Neural progenitor cell (in vitro differentiated cells): ENCODE results near the gene CD300LG. TPM values are rescaled to one million over a fixed set of nuclear protein-coding genes. Genes with fewer than 3 reads are reported as not detected.

Source experiments
- DNase-seq: peaks from one replicate; pipeline ENCODE4 v3.0.0-alpha.2; 2016; ENCODE audit warnings: low spot score
- H2AFZ ChIP-seq: fragments of 200-600 bp; sonication (generic); replicated peaks from 2 replicates; pipeline ENCODE4 v1.6.1; 2016; ENCODE audit warnings: antibody characterized with exemption
- H3F3A ChIP-seq: fragments of 200-600 bp; sonication (generic); 2 replicates; pipeline ENCODE4 v1.6.1; 2016; ENCODE audit warnings: antibody characterized with exemption, low read depth
- H3K27ac ChIP-seq: fragments of 200-600 bp; sonication (generic); 2 replicates; pipeline ENCODE4 v1.5.1; 2016; ENCODE audit warnings: mild to moderate bottlenecking
- H3K27me3 ChIP-seq: fragments of 200-600 bp; sonication (generic); 2 replicates; pipeline ENCODE4 v1.6.1; 2016; ENCODE audit warnings: mild to moderate bottlenecking, moderate library complexity
- H3K36me3 ChIP-seq: fragments of 200-600 bp; sonication (generic); 2 replicates; pipeline ENCODE4 v1.5.1; 2016
- H3K4me1 ChIP-seq: fragments of 200-600 bp; sonication (generic); 2 replicates; pipeline ENCODE4 v1.6.1; 2016; ENCODE audit warnings: mixed run types
- H3K4me2 ChIP-seq: fragments of 200-600 bp; sonication (generic); 2 replicates; pipeline ENCODE4 v1.6.1; 2016
- H3K4me3 ChIP-seq: fragments of 200-600 bp; sonication (generic); 2 replicates; pipeline ENCODE4 v1.5.1; 2016
- H3K79me2 ChIP-seq: fragments of 200-600 bp; sonication (generic); 2 replicates; pipeline ENCODE4 v1.6.1; 2016; ENCODE audit warnings: low read depth
- H3K9ac ChIP-seq: fragments of 200-600 bp; sonication (generic); 2 replicates; pipeline ENCODE4 v1.6.1; 2016
- H3K9me3 ChIP-seq: fragments of 200-600 bp; sonication (generic); 2 replicates; pipeline ENCODE4 v1.5.1; 2016; ENCODE audit warnings: low read depth
- H4K20me1 ChIP-seq: fragments of 200-600 bp; sonication (generic); 2 replicates; pipeline ENCODE4 v1.6.1; 2016; ENCODE audit warnings: low read depth
- H3K27ac Mint-ChIP-seq: 3 replicates; pipeline ENCODE4 v1.8.0; 2021; ENCODE audit warnings: mixed read lengths
- H3K27me3 Mint-ChIP-seq: 2 replicates; pipeline ENCODE4 v1.8.0; 2022; ENCODE audit warnings: low read depth, mild to moderate bottlenecking, inconsistent platforms, moderate library complexity, mixed read lengths; ENCODE audit not compliant: insufficient read depth
- H3K36me3 Mint-ChIP-seq: 3 replicates; pipeline ENCODE4 v1.8.0; 2021; ENCODE audit warnings: mixed read lengths
- H3K4me1 Mint-ChIP-seq: 3 replicates; pipeline ENCODE4 v1.8.0; 2021; ENCODE audit warnings: mixed read lengths
- H3K4me3 Mint-ChIP-seq: 3 replicates; pipeline ENCODE4 v1.8.0; 2021; ENCODE audit warnings: mild to moderate bottlenecking, moderate library complexity, mixed read lengths
- H3K9me3 Mint-ChIP-seq: 3 replicates; pipeline ENCODE4 v1.8.0; 2020; ENCODE audit warnings: mixed read lengths
- CTCF ChIP-seq: fragments of 200-600 bp; sonication (generic); IDR thresholded peaks from 2 replicates; pipeline ENCODE4 v1.5.1; 2017; ENCODE audit warnings: antibody characterized with exemption, mild to moderate bottlenecking
- EZH2 ChIP-seq: fragments of 200-600 bp; sonication (generic); IDR thresholded peaks from 2 replicates; pipeline ENCODE4 v1.6.1; 2017; ENCODE audit warnings: antibody characterized with exemption, mild to moderate bottlenecking, moderate library complexity
- EZH2phosphoT487 ChIP-seq: fragments of 200-600 bp; sonication (generic); IDR thresholded peaks from 2 replicates; pipeline ENCODE4 v1.6.1; 2017; ENCODE audit warnings: antibody characterized with exemption
- total RNA-seq: library from RNA; depleted of rRNA; stranded (reverse); fragments of >200 nt; gene quantifications from 2 replicates; pipeline ENCODE4 v1.2.3, GENCODE V29; 2015; ENCODE audit warnings: low replicate concordance

CD300LG gene
- total RNA-seq, 1 donor from 2014 or later, result not detected

GRCh38 chr17:43898446-43898845 is 51.5 kb downstream of the CD300LG start:
- H3K4me2 ChIP-seq, result no peak overlapping the region
- peaks cover 4% of the 10 kb centered on the region for H3K27me3 Mint-ChIP-seq
- peaks cover 8% of the 10 kb centered on the region for H4K20me1 ChIP-seq
- H3K27ac Mint-ChIP-seq, result no peak overlapping the region
- no peaks in the 10 kb centered on the region for H3K36me3 ChIP-seq
- peaks cover 5% of the 10 kb centered on the region for H3K36me3 Mint-ChIP-seq
- no peaks in the 10 kb centered on the region for H3K9me3 Mint-ChIP-seq
- H3K4me1 ChIP-seq, result peaks cover 31% of the 10 kb centered on the region
- TF ChIP-seq EZH2, result no peak
- no peak for TF ChIP-seq CTCF
- no peak for TF ChIP-seq EZH2phosphoT487
- H3K4me1 Mint-ChIP-seq, result peaks cover 32% of the 10 kb centered on the region
- H3K79me2 ChIP-seq, result peaks cover 10% of the 10 kb centered on the region
- H3K27me3 ChIP-seq, result no peaks in the 10 kb centered on the region
- H3K4me3 ChIP-seq, result no peak overlapping the region
- H3K9ac ChIP-seq, result no peak overlapping the region
- no peak overlapping the region for H3K27ac ChIP-seq
- H3K4me3 Mint-ChIP-seq, result no peak overlapping the region
- no peaks in the 10 kb centered on the region for H3K9me3 ChIP-seq
- peaks cover 20% of the 10 kb centered on the region for H3F3A ChIP-seq
- H2AFZ ChIP-seq, result no peak overlapping the region
- DNase-seq, result no peak

GRCh38 chr17:43900183-43900857 is 53.3 kb downstream of the CD300LG start:
- H3K4me1 Mint-ChIP-seq, result peaks cover 40% of the 10 kb centered on the region

GRCh38 chr17:43900858-43901754 is 54.1 kb downstream of the CD300LG start:
- Histone ChIP-seq H3F3A (peaks cover 31% of the 10 kb centered on the region), H3K4me3 (peak overlapping the region; percentile 58), H3K4me1 (peaks cover 47% of the 10 kb centered on the region), H4K20me1 (peaks cover 3% of the 10 kb centered on the region), H3K27me3 (no peaks in the 10 kb centered on the region), H3K9ac (no peak overlapping the region), H3K79me2 (peaks cover 10% of the 10 kb centered on the region), H3K9me3 (no peaks in the 10 kb centered on the region), H2AFZ (peak overlapping the region; percentile 34), H3K36me3 (no peaks in the 10 kb centered on the region), H3K4me2 (peak overlapping the region; percentile 84), H3K27ac (no peak overlapping the region)
- Mint-ChIP-seq H3K4me3 (peak overlapping the region; percentile 86), H3K9me3 (no peaks in the 10 kb centered on the region), H3K36me3 (peaks cover 5% of the 10 kb centered on the region), H3K27me3 (peaks cover 4% of the 10 kb centered on the region), H3K27ac (no peak overlapping the region), H3K4me1 (peaks cover 48% of the 10 kb centered on the region)
- TF ChIP-seq EZH2phosphoT487 (no peak), EZH2 (no peak), CTCF (no peak)
- peak; percentile 18 for DNase-seq

More at GRCh38 chr17:43900183-43900857, 53.3 kb downstream of the CD300LG start:
- H3K4me3 Mint-ChIP-seq, result peak overlapping the region; percentile 86
- Histone ChIP-seq H3K4me2 (peak overlapping the region; percentile 84), H3K79me2 (peaks cover 10% of the 10 kb centered on the region), H3K36me3 (no peaks in the 10 kb centered on the region), H3K27ac (no peak overlapping the region), H3K9ac (no peak overlapping the region), H2AFZ (peak overlapping the region; percentile 34), H3K4me1 (peaks cover 40% of the 10 kb centered on the region), H4K20me1 (peaks cover 4% of the 10 kb centered on the region), H3K27me3 (no peaks in the 10 kb centered on the region), H3K9me3 (no peaks in the 10 kb centered on the region), H3K4me3 (peak overlapping the region; percentile 58), H3F3A (peaks cover 23% of the 10 kb centered on the region)
- peak; percentile 96 for DNase-seq
- H3K36me3 Mint-ChIP-seq, result peaks cover 5% of the 10 kb centered on the region
- H3K27me3 Mint-ChIP-seq, result peaks cover 4% of the 10 kb centered on the region
- H3K27ac Mint-ChIP-seq, result no peak overlapping the region
- TF ChIP-seq EZH2 (no peak), CTCF (no peak), EZH2phosphoT487 (no peak)
- no peaks in the 10 kb centered on the region for H3K9me3 Mint-ChIP-seq
